Stomach (tissue), 9 donors: Measurements from ENCODE around the gene EZH2. TPM values are rescaled to one million over a fixed set of nuclear protein-coding genes. Genes with fewer than 3 reads are reported as not detected.

ENCODE experiments used
- DNase-seq, 2 donors: peaks; one replicate each; pipeline versions ENCODE4 v3.0.0 to v3.0.0-alpha.2; 2013 to 2019
- H3K27ac ChIP-seq, 5 donors: fragments of 200-600 bp in 4 of 5; sonication (generic) in 4 of 5; one replicate each; pipeline ENCODE4 v1.5.1; 2013 to 2019; ENCODE audit warnings: mild to moderate bottlenecking in 1 of 5, moderate library complexity in 1 of 5
- H3K27me3 ChIP-seq, 3 donors: fragments of 200-600 bp; sonication (generic); one replicate each; pipeline ENCODE4 v1.5.1; 2017 to 2019; ENCODE audit warnings: mixed run types in 1 of 3
- H3K36me3 ChIP-seq, 4 donors: fragments of 200-600 bp; sonication (generic); 1 replicate in 3 of 4; 2 replicates in 1 of 4; pipeline ENCODE4 v1.5.1; 2016 to 2019
- H3K4me1 ChIP-seq, 4 donors: fragments of 200-600 bp; sonication (generic); one replicate each; pipeline ENCODE4 v1.5.1; 2016 to 2019
- H3K4me3 ChIP-seq, 4 donors: fragments of 200-600 bp; sonication (generic) in 3 of 4; one replicate each; pipeline ENCODE4 v1.5.1; 2016 to 2019; ENCODE audit warnings: mild to moderate bottlenecking in 1 of 4
- H3K9me3 ChIP-seq, 4 donors: fragments of 200-600 bp; sonication (generic); one replicate each; pipeline ENCODE4 v1.5.1; 2016 to 2019
- EP300 ChIP-seq: sonication (generic); formaldehyde crosslinking; IDR thresholded peaks from one replicate; pipeline ENCODE4 v1.6.1; 2017; ENCODE audit warnings: antibody characterized with exemption
- POLR2A ChIP-seq, 4 donors: fragments of 450-650 bp; IDR thresholded peaks; one replicate each; pipeline ENCODE4 v1.6.1; 2016; ENCODE audit warnings: antibody characterized with exemption in 4 of 4, control low read depth in 2 of 4, mild to moderate bottlenecking in 1 of 4, moderate library complexity in 1 of 4
- POLR2AphosphoS5 ChIP-seq, 3 donors: sonication (generic); formaldehyde crosslinking; IDR thresholded peaks; one replicate each; pipeline ENCODE4 v1.6.1; 2016; ENCODE audit warnings: antibody characterized with exemption in 3 of 3
- whole genome bisulfite sequencing, 5 donors: extraction: QIAGEN DNeasy Blood & Tissue Kit in 3 of 5; methylation state at CpG; one replicate each; pipeline versions ENCODE4 v1.1.5 to v1.1.7; 2013 to 2018; 5-methylcytosine and 5-hydroxymethylcytosine counted together
- intact Hi-C: fragments of 100-400 bp; cut with DNase I; formaldehyde crosslinking; loops from one replicate; pipeline ENCODE4 v1.15.1; 2023; ENCODE audit warnings: low total_unique reads
- polyA plus RNA-seq, 3 donors: library from polyadenylated mRNA; stranded (reverse); fragments of 200-250 nt; gene quantifications; one replicate each; pipeline ENCODE4 v1.2.3, GENCODE V29; 2013
- total RNA-seq, 5 donors: library from RNA; depleted of rRNA; stranded (reverse); fragments of >200 nt; gene quantifications; one replicate each; pipeline versions ENCODE4 v1.1.0 to v1.2.3, GENCODE V29; 2014 to 2016
- TF ChIP-seq, protein P1 (sequence below), 7 experiments: fragments of 450-650 bp in 4 of 7; fragments of 200-600 bp in 3 of 7; sonication (generic) in 3 of 7; IDR thresholded peaks; one replicate each; pipeline ENCODE4 v1.5.1; 2016 to 2019; ENCODE audit warnings: antibody characterized with exemption in 7 of 7, control low read depth in 2 of 7, mild to moderate bottlenecking in 1 of 7
- donor health status: healthy with polysubstance abuse.
- donor health status: Bipolar disorder and iron deficiency.
- donor health status: healthy.

Gene EZH2
- total and polyA plus RNA-seq, 8 donors, result under 0.01 to 12.9 (median 4.6) TPM

DNA sequence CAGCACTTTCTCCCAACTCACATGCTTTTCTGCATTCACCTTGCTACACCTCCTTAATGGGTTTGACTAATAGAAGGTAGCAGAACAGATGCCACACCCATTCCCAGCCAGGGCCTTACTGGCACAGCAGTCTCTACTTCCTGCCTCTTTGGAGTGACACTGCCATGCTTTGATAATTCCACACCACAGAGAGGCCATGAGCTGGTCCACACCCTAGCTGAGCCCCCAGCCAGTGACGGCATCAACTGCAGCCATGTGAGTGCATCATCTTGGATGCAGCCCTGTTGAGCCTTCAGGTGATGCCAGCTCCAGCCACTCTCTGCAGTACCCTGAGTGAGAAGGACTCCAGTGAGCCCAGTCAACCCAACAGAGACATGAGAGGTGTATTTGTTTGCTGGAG is 27.5 kb upstream of the EZH2 start:
- peak in 1 of 2 donors; percentile 32 for DNase-seq
- WGBS, 5 donors, result 55 to 88% (median 76%) methylated on average over 1 of the region's 1 CpG
- TF ChIP-seq EP300 (no peak), POLR2A (IDR thresholded peaks at IDR 0.05) (no peak), POLR2AphosphoS5 (IDR thresholded peaks at IDR 0.05) (no peak)
- TF ChIP-seq, protein P1, sequence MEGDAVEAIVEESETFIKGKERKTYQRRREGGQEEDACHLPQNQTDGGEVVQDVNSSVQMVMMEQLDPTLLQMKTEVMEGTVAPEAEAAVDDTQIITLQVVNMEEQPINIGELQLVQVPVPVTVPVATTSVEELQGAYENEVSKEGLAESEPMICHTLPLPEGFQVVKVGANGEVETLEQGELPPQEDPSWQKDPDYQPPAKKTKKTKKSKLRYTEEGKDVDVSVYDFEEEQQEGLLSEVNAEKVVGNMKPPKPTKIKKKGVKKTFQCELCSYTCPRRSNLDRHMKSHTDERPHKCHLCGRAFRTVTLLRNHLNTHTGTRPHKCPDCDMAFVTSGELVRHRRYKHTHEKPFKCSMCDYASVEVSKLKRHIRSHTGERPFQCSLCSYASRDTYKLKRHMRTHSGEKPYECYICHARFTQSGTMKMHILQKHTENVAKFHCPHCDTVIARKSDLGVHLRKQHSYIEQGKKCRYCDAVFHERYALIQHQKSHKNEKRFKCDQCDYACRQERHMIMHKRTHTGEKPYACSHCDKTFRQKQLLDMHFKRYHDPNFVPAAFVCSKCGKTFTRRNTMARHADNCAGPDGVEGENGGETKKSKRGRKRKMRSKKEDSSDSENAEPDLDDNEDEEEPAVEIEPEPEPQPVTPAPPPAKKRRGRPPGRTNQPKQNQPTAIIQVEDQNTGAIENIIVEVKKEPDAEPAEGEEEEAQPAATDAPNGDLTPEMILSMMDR (IDR thresholded peaks at IDR 0.05), result no peak
- intact Hi-C loops, result no loop called here
- Histone ChIP-seq H3K9me3 (no peaks in the 10 kb centered on the region), H3K4me3 (no peak overlapping the region), H3K36me3 (no peaks in the 10 kb centered on the region), H3K4me1 (peaks cover 0 to 10% (median 0%) of the 10 kb centered on the region in 4 donors), H3K27me3 (peaks cover 0 to 33% (median 9%) of the 10 kb centered on the region in 3 donors), H3K27ac (no peak overlapping the region)

- WGBS, 5 donors, result 70 to 81% (median 77%) methylated on average over 5 of the region's 5 CpGs
- intact Hi-C loops, result no loop called here
- no peak for DNase-seq
- no peaks in the 10 kb centered on the region for H3K36me3 ChIP-seq
- no peak overlapping the region for H3K27ac ChIP-seq
- no peaks in the 10 kb centered on the region for H3K9me3 ChIP-seq
- peaks cover 0 to 33% (median 9%) of the 10 kb centered on the region in 3 donors for H3K27me3 ChIP-seq
- peaks cover 0 to 9% (median 0%) of the 10 kb centered on the region in 4 donors for H3K4me1 ChIP-seq
- no peak overlapping the region for H3K4me3 ChIP-seq
- TF ChIP-seq EP300 (no peak), POLR2AphosphoS5 (IDR thresholded peaks at IDR 0.05) (no peak), POLR2A (IDR thresholded peaks at IDR 0.05) (no peak)
- TF ChIP-seq, protein P1 (IDR thresholded peaks at IDR 0.05), result no peak
Measured at GRCh38 chr7:148909568-148909967, 25.5 kb upstream of the EZH2 start.

DNA sequence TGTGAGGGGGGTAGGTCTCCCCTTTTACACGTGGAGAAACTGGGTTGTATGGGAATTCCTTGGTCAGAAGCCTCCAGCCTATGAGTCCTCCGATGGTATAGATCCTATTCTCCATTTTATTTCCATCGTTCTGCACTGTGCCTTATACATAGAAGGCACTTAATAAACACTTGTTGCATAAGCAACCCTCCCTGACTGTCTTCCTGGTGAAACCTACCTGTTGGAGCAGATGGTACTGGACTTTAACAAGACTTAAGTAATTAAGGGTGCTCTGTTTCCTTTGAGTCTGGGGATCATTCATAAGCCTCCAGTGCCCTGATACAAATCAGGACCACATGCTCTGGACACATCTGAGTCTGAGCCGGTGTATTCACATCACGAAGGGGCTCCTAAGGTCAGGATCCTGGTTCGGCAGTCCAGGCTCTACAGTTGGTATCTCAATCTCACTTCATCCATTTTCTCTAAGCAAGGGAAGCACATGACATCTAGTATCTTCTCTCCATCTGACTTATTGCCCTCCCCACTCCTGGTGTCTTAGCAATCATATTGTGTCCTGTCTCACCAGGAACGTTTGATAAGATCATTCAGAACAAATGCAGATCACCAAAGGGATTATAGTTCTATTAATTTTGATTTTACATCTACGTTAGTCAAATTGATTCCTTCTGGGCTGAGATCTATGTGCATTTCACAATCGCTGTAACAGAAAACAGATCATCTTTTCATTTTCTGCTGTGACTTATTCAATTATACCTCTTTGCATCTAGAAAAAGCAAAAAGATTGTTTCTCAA is 22.8 kb upstream of the EZH2 start:
- TF ChIP-seq POLR2A (IDR thresholded peaks at IDR 0.05) (no peak), EP300 (no peak), POLR2AphosphoS5 (IDR thresholded peaks at IDR 0.05) (no peak)
- TF ChIP-seq, protein P1 (IDR thresholded peaks at IDR 0.05), result no peak
- intact Hi-C loops, result no loop called here
- 76 to 82% (median 81%) methylated on average over 9 of the region's 9 CpGs for WGBS, 5 donors
- no peak for DNase-seq
- peaks cover 0 to 33% (median 9%) of the 10 kb centered on the region in 3 donors for H3K27me3 ChIP-seq
- no peaks in the 10 kb centered on the region for H3K4me1 ChIP-seq
- no peaks in the 10 kb centered on the region for H3K36me3 ChIP-seq
- no peak overlapping the region for H3K4me3 ChIP-seq
- H3K9me3 ChIP-seq, result no peaks in the 10 kb centered on the region
- H3K27ac ChIP-seq, result no peak overlapping the region

DNA sequence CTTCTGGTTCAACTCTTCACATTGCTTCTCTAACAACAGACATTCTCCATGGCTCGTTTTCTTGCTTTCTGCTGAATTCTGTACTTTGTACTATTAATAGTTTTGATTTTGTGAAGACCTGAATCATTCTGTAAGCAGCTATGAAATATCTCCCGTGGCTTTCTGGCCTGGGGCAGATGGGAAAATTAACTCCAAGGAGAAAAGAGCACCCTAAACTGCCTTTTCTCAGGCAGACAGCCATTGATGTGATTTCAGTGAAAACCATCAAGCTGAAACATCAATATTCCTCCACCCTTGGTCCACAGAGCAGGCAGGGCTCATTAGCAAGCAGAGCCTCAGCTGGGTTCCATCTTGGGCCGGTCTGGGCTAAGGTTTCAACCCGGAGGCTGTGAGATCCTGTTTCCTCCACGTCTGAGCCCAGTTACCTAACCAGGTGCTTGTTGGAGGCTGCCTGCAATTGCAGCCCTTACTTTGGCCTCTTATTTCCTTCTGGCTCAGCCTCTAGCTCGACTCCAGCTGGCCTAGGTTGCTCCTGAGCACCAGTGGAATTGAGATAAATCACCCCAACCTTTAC is 21.1 kb upstream of the EZH2 start:
- intact Hi-C loops, result no loop called here
- no peak overlapping the region for H3K27ac ChIP-seq
- H3K9me3 ChIP-seq, result no peaks in the 10 kb centered on the region
- H3K27me3 ChIP-seq, result peaks cover 0 to 24% (median 9%) of the 10 kb centered on the region in 3 donors
- H3K4me3 ChIP-seq, result no peak overlapping the region
- H3K4me1 ChIP-seq, result no peaks in the 10 kb centered on the region
- DNase-seq, result no peak
- H3K36me3 ChIP-seq, result no peaks in the 10 kb centered on the region
- WGBS, 5 donors, result 38 to 52% (median 46%) methylated on average over 6 of the region's 6 CpGs
- no peak for TF ChIP-seq POLR2A (IDR thresholded peaks at IDR 0.05)
- no peak for TF ChIP-seq EP300
- TF ChIP-seq POLR2AphosphoS5 (IDR thresholded peaks at IDR 0.05), result no peak
- TF ChIP-seq, protein P1 (IDR thresholded peaks at IDR 0.05), result no peak
